Liver (tissue), 9 donors: ENCODE data around the gene PTPN12. TPM values are rescaled to one million over a fixed set of nuclear protein-coding genes. Genes with fewer than 3 reads are reported as not detected.

Experiments used
- DNase-seq: peaks from one replicate; pipeline ENCODE4 v3.0.0-alpha.2; 2017; ENCODE audit warnings: low spot score
- H3K27ac ChIP-seq, 2 donors: one replicate each; pipeline ENCODE4 v1.7.0; 2013; ENCODE audit warnings: inconsistent platforms in 2 of 2, low read length in 2 of 2, control low read depth in 1 of 2, low read depth in 1 of 2, mild to moderate bottlenecking in 1 of 2
- H3K27me3 ChIP-seq, 4 donors: one replicate each; pipeline versions ENCODE4 v1.6.1 to v1.7.0; 2013; ENCODE audit warnings: low read length in 3 of 4, inconsistent platforms in 1 of 4, mild to moderate bottlenecking in 1 of 4, moderate library complexity in 1 of 4; ENCODE audit not compliant: control insufficient read depth in 4 of 4, insufficient read depth in 4 of 4
- H3K36me3 ChIP-seq, 4 donors: one replicate each; pipeline versions ENCODE4 v1.6.1 to v1.7.0; 2013; ENCODE audit warnings: low read length in 3 of 4, mild to moderate bottlenecking in 3 of 4, low read depth in 1 of 4, moderate library complexity in 1 of 4; ENCODE audit not compliant: control insufficient read depth in 4 of 4, insufficient read depth in 3 of 4
- H3K4me1 ChIP-seq, 4 donors: one replicate each; pipeline versions ENCODE4 v1.6.1 to v1.7.0; 2013; ENCODE audit warnings: low read length in 3 of 4, mild to moderate bottlenecking in 3 of 4, moderate library complexity in 1 of 4; ENCODE audit not compliant: control insufficient read depth in 4 of 4, insufficient read depth in 4 of 4
- H3K4me3 ChIP-seq, 3 donors: one replicate each; pipeline versions ENCODE4 v1.6.1 to v1.7.0; 2013; ENCODE audit warnings: low read length in 3 of 3, control low read depth in 1 of 3, low read depth in 1 of 3, mild to moderate bottlenecking in 1 of 3
- H3K9ac ChIP-seq, 2 donors: one replicate each; pipeline ENCODE4 v1.7.0; 2013; ENCODE audit warnings: low read length in 2 of 2, mild to moderate bottlenecking in 2 of 2, moderate library complexity in 2 of 2, control low read depth in 1 of 2, low read depth in 1 of 2
- H3K9me3 ChIP-seq, 4 donors: one replicate each; pipeline versions ENCODE4 v1.6.1 to v1.7.0; 2013; ENCODE audit warnings: low read length in 3 of 4; ENCODE audit not compliant: control insufficient read depth in 4 of 4
- ATF3 ChIP-seq: IDR thresholded peaks from 2 replicates; pipeline ENCODE4 v1.6.1; 2016; ENCODE audit warnings: antibody characterized with exemption
- CTCF ChIP-seq: fragments of 150-350 bp; IDR thresholded peaks from 2 replicates; pipeline ENCODE4 v1.5.1; 2017; ENCODE audit warnings: improper control_type of control experiment, low read depth, low read length; ENCODE audit not compliant: missing input control
- EGR1 ChIP-seq, 2 donors: IDR thresholded peaks; 2 replicates each; pipeline ENCODE4 v1.6.1; 2016 to 2018; ENCODE audit warnings: antibody characterized with exemption in 2 of 2, low read depth in 2 of 2
- FOXA1 ChIP-seq: IDR thresholded peaks from 2 replicates; pipeline ENCODE4 v1.6.1; 2016; ENCODE audit warnings: antibody characterized with exemption
- FOXA2 ChIP-seq: IDR thresholded peaks from 2 replicates; pipeline ENCODE4 v1.6.1; 2016; ENCODE audit warnings: antibody characterized with exemption
- GABPA ChIP-seq, 2 donors: IDR thresholded peaks in 1 of 2; conservative IDR thresholded peaks in 1 of 2; 2 replicates each; pipeline ENCODE4 v1.6.1; 2016; ENCODE audit warnings: antibody characterized with exemption in 2 of 2, mild to moderate bottlenecking in 1 of 2, moderate library complexity in 1 of 2
- HNF4A ChIP-seq, 2 donors: conservative IDR thresholded peaks; 2 replicates each; pipeline ENCODE4 v1.6.1; 2016; ENCODE audit warnings: antibody characterized with exemption in 2 of 2, mild to moderate bottlenecking in 2 of 2
- HNF4G ChIP-seq: IDR thresholded peaks from 2 replicates; pipeline ENCODE4 v1.6.1; 2016; ENCODE audit warnings: antibody characterized with exemption
- JUND ChIP-seq, 2 donors: IDR thresholded peaks; 2 replicates each; pipeline ENCODE4 v1.6.1; 2016; ENCODE audit warnings: antibody characterized with exemption in 2 of 2
- MAX ChIP-seq: IDR thresholded peaks from 2 replicates; pipeline ENCODE4 v1.6.1; 2016; ENCODE audit warnings: antibody characterized with exemption
- NR2F2 ChIP-seq: IDR thresholded peaks from 2 replicates; pipeline ENCODE4 v1.6.1; 2016; ENCODE audit warnings: antibody characterized with exemption
- RAD21 ChIP-seq, 2 donors: IDR thresholded peaks; 2 replicates each; pipeline ENCODE4 v1.6.1; 2016; ENCODE audit warnings: antibody characterized with exemption in 2 of 2, mild to moderate bottlenecking in 2 of 2
- REST ChIP-seq: IDR thresholded peaks from 2 replicates; pipeline ENCODE4 v1.6.1; 2016; ENCODE audit warnings: antibody characterized with exemption, mild to moderate bottlenecking
- RXRA ChIP-seq, 2 donors: IDR thresholded peaks; 2 replicates each; pipeline ENCODE4 v1.6.1; 2017 to 2018; ENCODE audit warnings: antibody characterized with exemption in 2 of 2, mild to moderate bottlenecking in 1 of 2
- SP1 ChIP-seq: IDR thresholded peaks from 2 replicates; pipeline ENCODE4 v1.6.1; 2018; ENCODE audit warnings: antibody characterized with exemption, mild to moderate bottlenecking
- TAF1 ChIP-seq: conservative IDR thresholded peaks from 2 replicates; pipeline ENCODE4 v1.6.1; 2016; ENCODE audit warnings: antibody characterized with exemption, mild to moderate bottlenecking
- YY1 ChIP-seq: IDR thresholded peaks from 2 replicates; pipeline ENCODE4 v1.6.1; 2016; ENCODE audit warnings: antibody characterized with exemption, mild to moderate bottlenecking
- ZBTB33 ChIP-seq: IDR thresholded peaks from 2 replicates; pipeline ENCODE4 v1.6.1; 2016; ENCODE audit warnings: antibody characterized with exemption
- WGBS: extraction: QIAGEN DNeasy Blood & Tissue Kit; methylation state at CpG from one replicate; pipeline ENCODE4 v1.1.7; 2013; 5-methylcytosine and 5-hydroxymethylcytosine counted together
- polyA plus RNA-seq, 2 donors: library from polyadenylated mRNA; stranded (reverse) in 1 of 2; unstranded in 1 of 2; fragments of 200-250 nt in 1 of 2; fragments of >200 nt in 1 of 2; fragmentation: Nextera tagmentation in 1 of 2; extraction: Ambion mirVana in 1 of 2; gene quantifications; one replicate each; pipeline versions ENCODE4 v1.2.1 to v1.2.3, GENCODE V29; 2013 to 2015
- total RNA-seq, 2 donors: library from RNA; depleted of rRNA; stranded (reverse); fragments of >200 nt; gene quantifications; one replicate each; pipeline ENCODE4 v1.2.3, GENCODE V29; 2014
- donor health status: healthy.
- donor health status: healthy.
- donor health status: healthy.
- donor health status: healthy.
- donor health status: healthy.

PTPN12 gene
- total and polyA plus RNA-seq, 4 donors: 10.1 to 18.6 (median 15.3) TPM

- 98% methylated on average over 6 of the region's 6 CpGs for WGBS
- Histone ChIP-seq H3K27me3 (no peaks in the 10 kb centered on the region), H3K27ac (no peak overlapping the region), H3K9ac (no peak overlapping the region), H3K4me1 (no peaks in the 10 kb centered on the region), H3K9me3 (no peaks in the 10 kb centered on the region), H3K36me3 (peaks cover 3 to 16% (median 15%) of the 10 kb centered on the region in 4 donors), H3K4me3 (no peak overlapping the region)
- TF ChIP-seq FOXA1 (no peak), NR2F2 (no peak), HNF4A (conservative IDR thresholded peaks at IDR 0.05) (no peak), ZBTB33 (no peak), REST (no peak), RXRA (IDR thresholded peaks at IDR 0.05) (no peak), EGR1 (IDR thresholded peaks at IDR 0.05; ENCODE audit: low read depth in 2 of 2) (no peak), SP1 (no peak), TAF1 (no peak), CTCF (no peak), ATF3 (no peak), HNF4G (no peak), RAD21 (IDR thresholded peaks at IDR 0.05) (no peak), FOXA2 (no peak)
- no peak for DNase-seq
These were observed 89.7 kb downstream of the PTPN12 start for GRCh38 chr7:77626586-77627308.

GRCh38 chr7:77627309-77627676, 90.2 kb downstream of the PTPN12 start:
- no peak overlapping the region for H3K27ac ChIP-seq
- DNase-seq: no peak
- H3K4me1 ChIP-seq: no peaks in the 10 kb centered on the region
- no peaks in the 10 kb centered on the region for H3K27me3 ChIP-seq
- peaks cover 3 to 16% (median 12%) of the 10 kb centered on the region in 4 donors for H3K36me3 ChIP-seq
- H3K9me3 ChIP-seq: no peaks in the 10 kb centered on the region
- H3K9ac ChIP-seq: no peak overlapping the region
- no peak overlapping the region for H3K4me3 ChIP-seq
- no peak for TF ChIP-seq GABPA (IDR thresholded peaks at IDR 0.05 in 1 of 2, conservative IDR thresholded peaks at IDR 0.05 in 1 of 2)
- TF ChIP-seq HNF4G: no peak
- TF ChIP-seq MAX: no peak
- TF ChIP-seq RAD21 (IDR thresholded peaks at IDR 0.05): no peak
- TF ChIP-seq EGR1 (IDR thresholded peaks at IDR 0.05; ENCODE audit: low read depth in 2 of 2): no peak
- no peak for TF ChIP-seq REST
- no peak for TF ChIP-seq YY1
- no peak for TF ChIP-seq CTCF
- TF ChIP-seq FOXA1: no peak
- TF ChIP-seq JUND (IDR thresholded peaks at IDR 0.05): no peak
- TF ChIP-seq SP1: no peak
- TF ChIP-seq TAF1: no peak
